OCI-LY1 (cell line): ENCODE data around the gene OSBPL6.

Experiments
- H2AFZ ChIP-seq: fragments of 200-600 bp; sonication (generic), shearing (Covaris generic); 2 replicates; pipeline ENCODE4 v1.6.0; 2014; ENCODE audit warnings: antibody characterized with exemption, mild to moderate bottlenecking, low read length
- H3F3A ChIP-seq: fragments of 200-600 bp; sonication (generic), shearing (Covaris generic); 2 replicates; pipeline ENCODE4 v1.6.0; 2014; ENCODE audit warnings: mild to moderate bottlenecking, antibody characterized with exemption, low read length, moderate library complexity; ENCODE audit not compliant: insufficient read depth
- H3K27ac ChIP-seq: fragments of 200-600 bp; sonication (generic); 2 replicates; pipeline ENCODE4 v1.5.1; 2014; ENCODE audit warnings: low read length, mixed run types, mild to moderate bottlenecking, low read depth; ENCODE audit not compliant: poor library complexity, severe bottlenecking
- H3K27me3 ChIP-seq: fragments of 200-600 bp; sonication (generic); 2 replicates; pipeline ENCODE4 v1.6.0; 2014; ENCODE audit warnings: antibody characterized with exemption, mild to moderate bottlenecking, low read length, moderate library complexity; ENCODE audit not compliant: insufficient read depth
- H3K36me3 ChIP-seq: fragments of 200-600 bp; sonication (generic); 2 replicates; pipeline ENCODE4 v1.6.1; 2014; ENCODE audit warnings: mild to moderate bottlenecking, antibody characterized with exemption, low read length, moderate library complexity, mixed read lengths; ENCODE audit not compliant: insufficient read depth
- H3K4me1 ChIP-seq: fragments of 200-600 bp; sonication (generic); 2 replicates; pipeline ENCODE4 v1.5.1; 2014; ENCODE audit warnings: mild to moderate bottlenecking, low read length, moderate library complexity; ENCODE audit not compliant: insufficient read depth, severe bottlenecking
- H3K4me2 ChIP-seq: fragments of 200-600 bp; sonication (generic), shearing (Covaris generic); 2 replicates; pipeline ENCODE4 v1.6.1; 2014; ENCODE audit warnings: low read length
- H3K4me3 ChIP-seq: fragments of 200-600 bp; sonication (generic); 2 replicates; pipeline ENCODE4 v1.5.1; 2014; ENCODE audit warnings: low read length, low read depth, mild to moderate bottlenecking, mixed read lengths; ENCODE audit not compliant: poor library complexity, severe bottlenecking
- H3K79me2 ChIP-seq: fragments of 200-600 bp; shearing (Covaris generic); 2 replicates; pipeline ENCODE4 v1.6.1; 2016; ENCODE audit warnings: mixed run types, low read length, mixed read lengths; ENCODE audit not compliant: insufficient read depth
- H3K9ac ChIP-seq: fragments of 200-600 bp; sonication (generic), shearing (Covaris generic); 2 replicates; pipeline ENCODE4 v1.6.1; 2014; ENCODE audit warnings: mild to moderate bottlenecking, low read length, mixed read lengths
- H3K9me2 ChIP-seq: fragments of 200-600 bp; sonication (generic), shearing (Covaris generic); 2 replicates; pipeline ENCODE4 v1.6.1; 2014; ENCODE audit warnings: low read depth, mild to moderate bottlenecking, low read length, mixed read lengths
- H3K9me3 ChIP-seq: fragments of 200-600 bp; shearing (Covaris generic); 2 replicates; pipeline ENCODE4 v1.6.1; 2014; ENCODE audit warnings: low read length, mixed read lengths
- H4K20me1 ChIP-seq: fragments of 200-600 bp; sonication (generic), shearing (Covaris generic); 2 replicates; pipeline ENCODE4 v1.6.0; 2016; ENCODE audit warnings: mild to moderate bottlenecking, low read length; ENCODE audit not compliant: insufficient read depth
- CTCF ChIP-seq: fragments of 200-600 bp; sonication (generic), shearing (Covaris generic); IDR thresholded peaks from 2 replicates; pipeline ENCODE4 v1.5.1; 2017; ENCODE audit warnings: mild to moderate bottlenecking, antibody characterized with exemption, low read length, moderate library complexity, mixed read lengths
- EZH2 ChIP-seq: fragments of 200-600 bp; sonication (generic), shearing (Covaris generic); IDR thresholded peaks from 2 replicates; pipeline ENCODE4 v1.8.0; 2017; ENCODE audit warnings: borderline replicate concordance, mixed run types, mild to moderate bottlenecking, antibody characterized with exemption, low read length, moderate library complexity, mixed read lengths

OSBPL6 gene

GRCh38 chr2:178247250-178247649 is 52.9 kb downstream of the OSBPL6 start:
- no peaks in the 10 kb centered on the region for H3K36me3 ChIP-seq
- H3K79me2 ChIP-seq = no peaks in the 10 kb centered on the region
- no peak overlapping the region for H3K4me2 ChIP-seq
- no peaks in the 10 kb centered on the region for H3K4me1 ChIP-seq
- H3K27ac ChIP-seq = no peak overlapping the region
- H3K9me2 ChIP-seq = no peaks in the 10 kb centered on the region
- H2AFZ ChIP-seq = no peak overlapping the region
- no peaks in the 10 kb centered on the region for H4K20me1 ChIP-seq
- no peaks in the 10 kb centered on the region for H3K9me3 ChIP-seq
- H3K27me3 ChIP-seq = no peaks in the 10 kb centered on the region
- H3K9ac ChIP-seq = no peak overlapping the region
- H3K4me3 ChIP-seq = no peak overlapping the region
- no peaks in the 10 kb centered on the region for H3F3A ChIP-seq
- TF ChIP-seq CTCF = no peak
- TF ChIP-seq EZH2 = no peak

DNA sequence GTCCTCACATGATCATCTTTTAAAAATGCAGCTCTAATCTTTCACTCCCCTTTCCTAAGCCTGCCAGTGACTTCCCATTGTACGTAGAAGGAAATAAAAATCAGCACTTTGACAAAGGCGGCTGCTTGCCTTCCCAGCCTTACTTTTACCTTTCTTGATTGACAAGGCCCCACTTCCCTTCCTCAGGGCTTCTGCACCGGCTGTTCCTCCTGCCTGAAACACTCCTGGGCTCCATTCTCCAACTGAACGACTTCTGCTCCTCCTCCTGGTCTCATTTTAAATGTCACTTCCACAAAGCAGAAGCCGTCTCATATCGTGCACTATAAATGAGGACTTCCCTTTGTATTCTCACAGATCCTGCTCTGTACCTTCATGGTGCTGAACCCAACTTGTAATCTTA is 56.1 kb downstream of the OSBPL6 start:
- H3K4me1 ChIP-seq = no peaks in the 10 kb centered on the region
- no peaks in the 10 kb centered on the region for H3K9me2 ChIP-seq
- H3K9me3 ChIP-seq = no peaks in the 10 kb centered on the region
- no peak overlapping the region for H3K9ac ChIP-seq
- no peak overlapping the region for H3K27ac ChIP-seq
- no peaks in the 10 kb centered on the region for H4K20me1 ChIP-seq
- H3K4me3 ChIP-seq = no peak overlapping the region
- H3K36me3 ChIP-seq = no peaks in the 10 kb centered on the region
- TF ChIP-seq EZH2 (no peak), CTCF (no peak)
- no peak overlapping the region for H2AFZ ChIP-seq
- H3K4me2 ChIP-seq = no peak overlapping the region
- H3K27me3 ChIP-seq = no peaks in the 10 kb centered on the region
- no peaks in the 10 kb centered on the region for H3F3A ChIP-seq
- H3K79me2 ChIP-seq = no peaks in the 10 kb centered on the region

DNA sequence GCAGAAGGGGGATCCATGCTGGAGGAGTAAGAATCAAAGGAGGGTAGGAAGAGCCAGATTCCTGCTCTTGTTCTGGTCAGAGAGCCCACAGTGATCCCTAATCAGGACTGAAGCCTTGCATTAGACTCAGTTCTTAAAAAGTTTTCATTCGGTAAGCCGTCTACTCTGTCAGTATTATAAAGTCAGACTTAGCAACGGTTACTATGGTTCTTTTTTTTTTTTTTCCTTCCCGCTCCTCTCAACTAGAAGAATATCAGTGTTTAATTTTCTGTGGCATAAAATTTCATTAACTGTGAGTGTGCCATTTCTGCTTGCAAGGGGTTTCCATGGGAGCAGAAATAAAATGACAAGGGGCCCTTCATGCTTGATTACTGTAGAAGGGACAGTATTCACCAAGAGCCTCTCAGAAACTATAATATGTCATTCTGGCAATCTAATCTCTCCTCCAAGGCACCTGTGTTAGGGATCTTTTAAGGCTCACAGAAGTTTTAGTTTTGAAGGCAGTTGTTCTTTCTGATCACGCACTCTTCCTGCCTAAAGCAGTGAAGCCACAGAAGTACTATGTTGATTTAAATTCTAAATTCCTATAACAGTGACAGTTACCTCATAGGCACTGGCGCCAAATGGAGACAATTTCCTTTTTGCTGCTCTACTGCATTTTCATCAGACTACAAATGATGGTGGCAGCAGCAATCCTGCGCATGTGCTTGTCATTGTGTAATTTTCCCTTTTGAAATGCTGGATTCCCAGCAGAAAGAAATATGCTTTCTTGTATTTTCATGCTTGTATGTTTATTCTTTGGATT is 57.0 kb downstream of the OSBPL6 start:
- TF ChIP-seq CTCF = no peak
- no peak for TF ChIP-seq EZH2
- Histone ChIP-seq H3K4me2 (no peak overlapping the region), H2AFZ (no peak overlapping the region), H3K36me3 (no peaks in the 10 kb centered on the region), H3K4me3 (no peak overlapping the region), H3K79me2 (no peaks in the 10 kb centered on the region), H3K9me2 (no peaks in the 10 kb centered on the region), H3K9me3 (no peaks in the 10 kb centered on the region), H3K27me3 (no peaks in the 10 kb centered on the region), H4K20me1 (no peaks in the 10 kb centered on the region), H3K4me1 (no peaks in the 10 kb centered on the region), H3F3A (no peaks in the 10 kb centered on the region), H3K9ac (no peak overlapping the region), H3K27ac (no peak overlapping the region)
